ENCODE data around the gene PROCR.
A peak's percentile ranks its signal among the peaks of the same experiment; 100 is the strongest.
"Not testable (repeated sequence)": the region's sequence is repeated elsewhere in the genome, so short reads cannot be mapped to it uniquely, and the experiment has no call there.

The PROCR gene

DNA sequence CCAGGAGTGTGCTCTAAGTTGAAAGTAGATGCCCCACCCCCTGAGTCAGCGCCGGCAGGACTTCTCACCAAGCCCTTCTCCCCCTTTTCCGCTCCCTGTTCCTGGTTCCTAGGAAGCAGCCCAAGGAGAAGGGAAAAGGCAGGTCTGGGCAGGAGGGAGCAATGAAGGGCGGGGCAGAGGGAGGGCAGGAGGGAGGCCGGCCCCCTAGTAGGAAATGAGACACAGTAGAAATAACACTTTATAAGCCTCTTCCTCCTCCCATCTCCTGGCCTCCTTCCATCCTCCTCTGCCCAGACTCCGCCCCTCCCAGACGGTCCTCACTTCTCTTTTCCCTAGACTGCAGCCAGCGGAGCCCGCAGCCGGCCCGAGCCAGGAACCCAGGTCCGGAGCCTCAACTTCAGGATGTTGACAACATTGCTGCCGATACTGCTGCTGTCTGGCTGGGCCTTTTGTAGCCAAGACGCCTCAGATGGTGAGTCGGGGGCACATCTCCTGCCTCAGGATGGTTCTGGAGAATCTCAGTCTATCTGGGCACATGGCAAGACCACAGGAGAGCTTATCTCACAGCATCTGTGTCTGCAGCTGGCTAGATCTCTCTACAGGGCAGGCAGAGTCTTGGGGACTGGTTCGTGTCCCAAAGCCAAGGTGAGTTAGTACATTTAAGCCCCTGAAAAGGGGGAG lies at the start of gene PROCR:
PROCR (plus strand) TSS at position 320 of the 681 bp plus-strand sequence; CDS start at position 403, 83 bp downstream.
- DNase-seq (ENCODE audit: low read depth), result no peak

DNA sequence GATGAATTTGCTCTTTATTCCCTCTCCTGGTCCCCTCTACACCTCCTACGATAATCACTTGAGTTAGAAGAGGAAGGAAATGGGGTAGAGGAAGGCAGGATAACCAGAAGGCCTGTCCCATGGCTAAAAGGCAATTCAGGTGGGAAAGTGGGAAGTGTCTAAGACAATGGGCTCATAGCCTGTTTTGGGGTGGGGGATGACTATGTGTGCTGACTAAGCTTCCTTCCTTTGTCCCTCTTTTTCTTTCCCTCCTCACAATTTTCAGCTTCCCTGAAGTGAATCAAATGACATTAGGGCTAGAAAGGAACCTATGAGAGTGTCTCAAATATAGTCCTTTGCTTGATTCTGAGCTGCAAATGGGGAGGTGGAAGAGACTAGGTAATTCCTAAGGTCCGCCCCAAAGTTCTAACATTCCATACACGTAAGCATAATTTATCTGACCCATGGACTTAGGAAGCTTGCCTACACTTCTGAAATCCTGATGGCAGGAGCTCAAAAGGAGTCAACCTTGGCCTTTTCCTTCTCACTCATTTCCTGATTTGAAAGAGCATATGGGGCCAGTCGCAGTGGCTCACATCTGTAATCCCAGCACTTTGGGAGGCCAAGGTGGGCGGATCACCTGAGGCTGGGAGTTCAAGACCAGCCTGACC lies 49.0 kb upstream of the PROCR start:
- no peak for DNase-seq (ENCODE audit: low read depth)

DNA sequence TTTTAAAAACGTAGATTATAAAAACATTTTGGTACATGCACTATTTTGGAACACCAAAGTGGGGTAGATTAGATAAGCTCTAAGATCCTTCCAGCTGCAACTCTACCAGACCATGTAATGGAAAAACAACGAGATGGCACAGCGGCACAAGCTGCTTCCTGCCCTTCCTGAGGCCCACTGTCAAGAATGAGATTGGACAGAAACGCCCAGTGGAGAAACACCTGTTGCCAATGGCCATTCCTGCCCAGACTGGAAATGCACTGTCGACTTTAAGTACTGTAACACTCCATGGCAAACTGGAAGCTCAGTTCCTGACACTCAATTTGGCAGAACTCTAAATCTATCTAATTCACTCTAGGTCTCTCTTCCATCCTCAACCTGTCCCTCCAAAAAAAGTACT lies 46.1 kb upstream of the PROCR start:
- DNase-seq (ENCODE audit: low read depth), result no peak

DNA sequence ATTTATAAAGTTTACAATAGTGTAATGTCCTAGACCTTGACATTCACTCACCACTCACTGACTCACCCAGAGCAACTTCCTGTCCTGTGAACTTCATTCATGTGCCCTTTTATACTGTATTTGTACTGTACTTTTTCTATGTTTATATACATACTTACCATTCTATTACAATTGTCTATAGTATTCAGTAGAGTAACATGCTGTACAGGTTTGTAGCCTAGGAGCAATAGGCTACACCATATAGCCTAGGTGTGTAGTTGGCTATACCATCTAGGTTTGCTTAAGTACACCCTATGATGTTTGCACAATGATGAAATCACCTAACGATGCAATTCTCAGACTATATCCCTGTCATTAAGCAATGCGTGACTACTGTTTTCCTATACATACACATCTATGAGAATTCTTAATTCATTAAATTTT lies 42.2 kb upstream of the PROCR start:
- DNase-seq (ENCODE audit: low read depth), result no peak

DNA sequence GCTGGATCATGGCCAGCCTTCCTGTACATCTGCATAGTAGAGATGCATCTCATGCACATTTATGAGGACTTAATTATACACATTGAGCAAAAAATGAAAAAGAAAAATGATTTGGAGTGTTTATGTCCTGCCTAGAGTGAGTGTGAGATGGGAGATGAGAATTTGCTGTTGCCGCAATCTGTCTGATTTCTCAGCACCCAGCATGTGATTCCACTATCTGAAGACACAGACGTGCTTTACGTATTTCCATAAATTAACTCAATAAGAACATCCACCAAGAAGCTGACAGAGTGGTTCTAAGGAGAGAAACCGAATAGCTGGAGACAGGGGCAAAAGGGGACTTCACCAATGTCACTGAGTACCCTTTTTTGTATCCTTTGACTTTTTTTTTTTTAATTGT lies 39.9 kb upstream of the PROCR start:
- no peak for DNase-seq (ENCODE audit: low read depth)

DNA sequence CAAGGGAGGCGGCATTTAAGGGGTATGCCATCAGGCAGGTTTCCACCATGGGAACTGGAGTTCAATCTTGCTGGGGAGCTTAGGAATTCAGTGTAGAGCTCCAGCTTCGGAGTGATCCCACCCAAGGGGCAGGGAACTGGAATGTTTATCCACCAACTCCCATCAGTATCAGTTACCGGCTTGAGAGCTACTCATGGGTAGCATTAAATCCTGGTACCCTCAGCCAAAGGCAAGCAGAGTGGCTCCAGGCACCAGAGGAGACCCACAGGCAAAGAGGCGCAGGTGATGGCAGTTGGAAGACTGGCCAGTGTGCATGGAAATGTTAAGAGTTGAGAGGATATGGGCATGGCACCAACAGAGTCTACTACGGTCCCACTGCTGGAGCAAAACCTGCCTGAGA lies 38.8 kb upstream of the PROCR start:
- DNase-seq (ENCODE audit: low read depth), result no peak

DNA sequence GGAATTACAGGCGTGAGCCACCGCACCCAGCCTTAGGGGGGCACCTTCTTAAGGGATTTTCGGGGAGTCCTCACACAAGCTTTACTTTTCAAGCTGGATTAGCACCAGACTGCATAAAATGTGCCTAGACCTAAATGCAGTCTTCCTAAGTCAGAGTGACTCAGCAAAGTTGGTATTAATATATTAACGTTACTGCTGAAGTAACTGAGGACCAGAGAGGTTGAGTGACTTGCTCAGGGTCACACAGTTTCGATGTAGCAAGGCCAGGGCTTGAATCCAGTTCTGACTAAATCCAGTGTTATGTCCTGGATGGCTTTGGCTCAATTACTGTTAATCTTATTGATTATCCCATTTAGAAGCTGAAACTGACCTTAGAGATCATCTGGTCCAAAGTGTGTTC lies 38.1 kb upstream of the PROCR start:
- DNase-seq (ENCODE audit: low read depth), result no peak

DNA sequence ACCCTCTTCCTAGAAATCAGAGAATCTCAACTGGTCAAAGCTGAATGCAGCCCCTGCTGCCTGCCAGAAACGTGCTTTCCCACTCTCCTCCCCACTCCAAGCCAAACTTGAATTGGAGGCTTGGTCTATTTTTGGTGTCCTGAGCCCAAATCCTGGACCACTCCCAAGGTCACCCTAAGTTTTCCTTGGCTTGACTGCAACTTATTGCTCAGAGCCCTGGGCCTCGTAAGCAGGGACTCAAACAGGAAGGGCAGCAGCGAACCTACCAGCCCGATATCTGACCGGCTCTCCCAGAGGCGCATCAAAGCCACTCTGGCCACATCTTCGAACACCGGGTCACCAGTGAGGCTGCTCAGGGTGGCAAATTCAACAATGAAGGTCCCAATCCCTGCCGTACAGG lies 37.4 kb upstream of the PROCR start:
- DNase-seq (ENCODE audit: low read depth), result no peak

DNA sequence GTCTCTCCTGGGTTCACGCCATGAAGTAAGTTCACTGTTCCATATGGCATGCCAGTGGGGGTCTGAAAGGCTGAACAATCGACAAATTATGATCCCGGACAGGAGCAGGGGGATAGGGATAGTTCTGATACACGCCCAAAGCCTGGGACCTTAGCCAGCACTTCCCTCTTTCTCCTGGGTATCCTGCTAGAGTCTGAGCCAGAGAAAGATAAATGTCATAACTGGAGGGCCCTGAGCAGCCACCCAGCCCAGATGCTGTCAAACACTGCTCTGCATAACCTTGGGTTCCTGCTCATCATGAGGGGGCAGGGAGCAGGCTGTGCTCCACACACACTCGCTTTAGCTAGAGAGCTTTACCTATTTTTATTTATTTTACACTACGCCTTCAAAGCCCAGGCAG lies 37.0 kb upstream of the PROCR start:
- no peak for DNase-seq (ENCODE audit: low read depth)

DNA sequence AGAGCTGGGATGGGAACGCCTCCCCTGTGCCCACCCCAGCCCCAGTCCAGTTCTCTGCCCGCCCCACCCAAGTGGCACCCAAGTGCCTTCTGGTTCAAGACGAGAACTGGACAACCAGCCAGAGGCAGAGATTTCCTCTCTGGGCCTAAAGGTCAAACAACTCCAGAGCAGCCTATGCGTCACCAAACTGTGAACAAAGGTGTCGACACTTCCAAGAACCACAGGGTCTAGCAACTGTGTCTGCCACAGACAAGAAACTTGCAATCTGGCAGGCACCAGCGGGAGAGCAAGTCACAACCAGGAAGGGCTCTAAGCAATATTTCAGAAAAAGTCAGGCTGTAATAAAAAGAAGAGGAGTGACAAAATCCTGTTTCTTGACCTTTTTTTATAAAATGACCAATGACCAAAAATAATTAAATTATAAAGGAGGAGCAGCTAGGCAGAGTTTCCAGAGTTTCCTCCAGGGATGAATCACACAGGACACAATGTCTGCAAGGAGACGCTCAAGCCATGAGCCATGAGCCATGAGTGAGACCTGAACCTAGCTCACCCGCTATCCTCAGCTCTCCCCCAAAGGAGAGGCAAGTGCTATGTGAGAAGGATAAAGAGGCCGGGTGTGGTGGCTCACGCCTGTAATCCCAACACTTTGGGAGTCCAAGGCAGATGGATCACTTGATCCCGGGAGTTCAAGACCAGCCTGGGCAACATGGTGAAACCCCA lies 35.8 kb upstream of the PROCR start:
- no peak for DNase-seq (ENCODE audit: low read depth)

DNA sequence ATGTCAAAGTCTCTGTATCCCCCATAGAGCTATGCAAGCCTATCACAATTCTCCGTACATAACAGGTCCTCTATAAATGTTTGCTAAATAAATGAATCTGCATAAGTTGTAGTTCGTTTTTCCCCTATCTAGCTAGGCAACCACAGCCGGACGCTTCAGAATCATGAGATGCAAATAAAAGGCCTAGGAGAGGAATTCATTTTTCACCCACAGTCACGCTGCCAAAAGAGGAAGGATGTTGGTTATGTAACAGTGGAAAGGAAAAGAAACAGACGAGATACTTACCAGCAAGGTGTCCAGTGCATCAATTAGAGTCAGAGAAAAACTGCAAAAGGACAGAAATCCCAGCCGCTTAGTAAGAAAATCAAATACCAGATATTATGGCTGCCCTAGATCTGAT lies 27.2 kb upstream of the PROCR start:
- no peak for DNase-seq (ENCODE audit: low read depth)

DNA sequence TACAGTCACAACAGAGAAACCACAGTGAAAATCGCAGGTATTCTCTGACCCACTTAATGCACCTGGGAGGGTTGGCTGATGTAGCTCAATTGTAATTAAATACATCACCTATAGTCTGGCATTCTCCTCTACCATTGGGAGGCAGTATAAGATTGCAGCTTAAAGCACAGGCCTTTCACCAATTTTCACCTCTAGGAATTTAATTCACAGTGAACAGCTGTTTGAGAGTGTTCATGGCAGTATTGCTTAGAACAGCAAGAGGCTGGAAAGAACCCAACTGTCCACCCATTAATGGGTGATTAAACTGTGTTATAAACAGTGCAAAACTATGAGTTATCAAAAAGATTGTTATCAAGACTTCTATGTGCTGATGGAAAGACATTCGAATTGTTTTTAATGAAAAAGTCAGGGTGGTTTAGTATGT lies 26.7 kb upstream of the PROCR start:
- DNase-seq (ENCODE audit: low read depth), result no peak

DNA sequence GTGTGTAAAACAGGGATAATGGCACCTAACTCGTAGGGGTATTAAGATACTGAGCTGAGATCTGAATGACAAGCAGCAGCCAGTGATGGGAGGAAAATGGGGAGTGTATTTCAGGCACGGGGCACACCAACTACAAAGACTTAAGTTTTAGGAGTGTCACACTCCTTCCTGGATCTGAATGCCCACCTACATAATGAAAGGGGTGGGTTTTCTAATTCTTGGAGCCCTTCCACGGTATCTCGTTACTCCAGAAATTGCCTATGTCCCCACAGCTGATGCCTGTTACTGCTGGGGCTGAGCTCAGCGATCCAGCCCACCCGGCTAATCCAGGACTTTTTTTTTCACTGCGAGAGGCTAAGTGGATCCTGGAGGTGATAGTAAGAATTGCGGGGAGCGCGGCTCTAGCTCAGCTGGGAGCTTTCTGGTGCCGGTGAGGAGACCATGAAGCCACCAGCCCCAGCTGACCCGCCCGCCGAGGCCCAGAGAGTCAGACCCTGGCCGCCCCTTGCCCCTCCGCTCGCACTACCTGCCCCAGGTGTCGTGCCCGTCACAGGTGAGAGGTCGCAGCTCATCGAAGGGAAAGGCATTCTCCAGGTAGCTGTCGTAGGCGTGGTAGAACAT lies 25.5 kb upstream of the PROCR start:
- DNase-seq (ENCODE audit: low read depth), result no peak

DNA sequence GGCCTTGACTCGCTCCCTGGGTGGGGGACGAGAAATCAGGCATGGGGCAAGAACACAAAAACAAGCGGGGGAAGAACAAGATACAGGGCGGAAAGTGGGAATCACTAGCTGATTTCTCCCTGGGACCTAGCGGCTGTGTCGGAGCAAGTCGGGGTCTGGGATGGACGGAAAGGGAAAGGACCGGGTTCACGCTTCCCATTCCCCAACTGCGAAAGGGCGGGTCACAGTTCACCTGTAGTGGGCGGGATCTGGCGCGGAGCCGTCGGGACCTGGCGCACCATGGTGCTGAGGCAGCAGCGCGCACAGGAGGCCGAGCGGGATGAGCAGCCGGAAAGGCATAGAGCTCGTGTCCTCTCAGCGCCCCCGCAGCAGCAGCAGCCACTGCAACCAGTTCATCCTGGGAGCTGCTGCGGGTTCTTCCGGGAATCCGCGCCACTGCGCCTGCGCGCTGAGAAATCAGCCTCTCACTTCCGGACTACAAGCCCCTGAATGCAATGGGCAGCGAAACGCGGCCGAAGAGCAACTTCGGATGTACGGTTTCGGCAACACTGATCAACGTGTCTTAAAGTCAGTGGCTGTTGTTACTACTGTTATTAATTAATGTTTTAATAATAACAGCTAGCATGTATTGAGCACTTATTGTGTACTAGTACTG lies 24.8 kb upstream of the PROCR start, which contains the start of gene EDEM2:
EDEM2 (minus strand) TSS at position 417 of the 655 bp plus-strand sequence; CDS start at position 339, 78 bp downstream.
- peak; percentile 90 for DNase-seq (ENCODE audit: low read depth)

DNA sequence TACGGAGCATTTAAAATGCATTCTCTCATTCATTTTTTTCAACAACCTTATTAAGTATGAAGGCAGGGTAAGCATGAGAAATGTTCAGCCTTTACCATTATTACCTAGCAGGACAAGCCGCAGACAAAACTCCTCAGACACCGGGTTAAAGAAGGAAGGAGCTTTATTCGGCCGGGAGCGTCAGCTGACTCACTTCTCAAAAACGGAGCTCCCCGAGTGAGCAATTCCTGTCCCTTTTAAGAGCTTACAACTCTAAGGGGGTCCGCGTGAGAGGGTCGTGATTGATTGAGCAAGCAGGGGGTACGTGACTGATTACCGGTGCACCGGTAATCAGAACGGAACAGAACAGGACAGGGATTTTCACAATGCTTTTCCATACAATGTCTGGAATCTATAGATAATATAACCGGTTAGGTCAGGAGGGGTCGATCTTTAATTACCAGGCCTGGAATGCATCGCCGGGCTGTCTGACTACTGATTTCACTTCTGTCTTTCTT lies 24.2 kb upstream of the PROCR start:
- DNase-seq (ENCODE audit: low read depth), result not testable (repeated sequence)

DNA sequence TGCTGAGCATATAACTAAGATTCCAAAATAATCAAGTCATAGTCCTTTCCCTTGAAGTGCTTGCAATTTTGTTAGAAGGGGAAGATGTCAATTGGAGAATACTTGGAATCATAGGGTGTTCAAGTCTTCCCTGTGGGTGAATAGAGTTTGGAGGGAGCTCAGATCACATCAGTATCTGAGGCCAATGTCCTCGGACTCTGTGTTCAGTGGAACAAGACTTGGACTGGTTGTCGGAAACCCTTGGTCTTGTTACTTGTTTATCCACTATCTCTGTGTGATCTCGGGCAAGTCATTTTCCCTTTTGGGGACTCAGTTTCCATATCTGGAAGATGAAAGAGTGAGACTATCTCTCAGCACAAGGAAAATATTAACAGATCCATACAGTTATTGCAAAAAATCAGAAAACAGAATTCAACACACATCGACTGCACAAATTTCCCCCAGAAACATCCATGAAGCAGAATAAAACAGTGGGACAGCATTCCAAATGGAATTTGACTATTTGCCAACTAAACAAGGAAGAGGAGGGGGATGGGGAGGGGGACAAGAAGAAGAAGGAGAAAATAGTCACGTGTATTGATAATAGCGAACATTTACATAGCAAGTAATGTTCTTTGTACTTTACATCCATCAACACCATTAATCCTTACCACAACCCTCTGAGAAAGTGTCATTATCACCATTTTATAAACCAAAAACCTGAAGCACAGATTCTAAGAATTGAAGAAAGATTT lies 20.9 kb upstream of the PROCR start:
- DNase-seq (ENCODE audit: low read depth), result no peak

DNA sequence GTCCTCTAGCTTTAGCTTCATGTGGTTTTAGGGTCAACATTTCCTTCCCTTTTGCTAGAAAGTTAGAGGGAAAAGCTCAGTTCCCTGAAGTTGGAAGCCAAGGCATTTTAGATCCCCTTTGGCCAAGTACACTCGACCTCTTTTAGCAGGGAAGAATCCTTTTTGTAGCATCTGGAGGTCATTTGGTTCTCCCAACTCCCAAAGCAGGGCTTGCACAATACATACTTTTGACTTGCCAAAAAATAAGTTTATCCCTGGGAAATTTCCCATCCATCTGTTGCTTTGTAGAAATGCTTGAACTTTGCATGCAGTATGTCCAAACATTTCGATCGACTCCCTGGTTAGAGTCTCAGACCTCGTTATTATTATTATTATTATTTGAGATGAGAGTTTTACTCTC lies 20.1 kb upstream of the PROCR start:
- no peak for DNase-seq (ENCODE audit: low read depth)

DNA sequence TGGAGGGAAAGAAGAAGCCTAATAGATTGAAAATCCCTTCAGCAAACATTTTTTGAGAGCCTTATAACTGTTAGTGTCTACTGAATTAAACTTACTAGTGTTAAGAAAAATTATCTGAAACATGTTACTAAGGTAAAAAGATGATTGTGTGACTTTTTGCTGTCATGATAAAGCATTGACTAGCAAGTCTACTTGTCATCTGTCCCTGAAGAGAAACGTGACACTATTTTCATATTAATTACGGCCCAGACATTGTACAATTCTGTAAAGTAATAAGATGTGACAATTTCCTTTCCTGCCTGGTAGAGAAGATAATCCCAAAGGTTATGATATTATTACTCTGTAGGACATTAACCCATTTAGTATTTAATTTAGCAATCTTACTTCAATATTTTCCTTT lies 15.9 kb upstream of the PROCR start:
- no peak for DNase-seq (ENCODE audit: low read depth)

DNA sequence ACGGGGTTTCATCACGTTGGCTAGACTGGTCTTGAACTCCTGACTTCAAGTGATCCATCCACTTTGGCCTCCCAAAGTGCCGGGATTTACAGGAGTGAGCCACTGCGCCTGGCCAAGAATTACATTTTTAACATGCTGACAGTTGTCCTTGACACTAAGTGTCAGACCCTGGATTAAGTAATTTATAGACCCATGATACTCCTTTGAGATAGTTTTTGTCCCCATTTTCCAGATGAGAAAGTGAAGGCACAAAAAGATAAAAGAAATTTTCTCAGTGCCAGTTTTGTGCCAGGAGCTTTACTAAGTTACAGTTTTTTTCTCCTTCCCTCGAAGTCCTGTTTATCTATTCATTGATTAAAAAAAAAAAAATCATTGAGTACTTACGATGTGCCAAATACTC lies 14.9 kb upstream of the PROCR start:
- DNase-seq (ENCODE audit: low read depth), result no peak

DNA sequence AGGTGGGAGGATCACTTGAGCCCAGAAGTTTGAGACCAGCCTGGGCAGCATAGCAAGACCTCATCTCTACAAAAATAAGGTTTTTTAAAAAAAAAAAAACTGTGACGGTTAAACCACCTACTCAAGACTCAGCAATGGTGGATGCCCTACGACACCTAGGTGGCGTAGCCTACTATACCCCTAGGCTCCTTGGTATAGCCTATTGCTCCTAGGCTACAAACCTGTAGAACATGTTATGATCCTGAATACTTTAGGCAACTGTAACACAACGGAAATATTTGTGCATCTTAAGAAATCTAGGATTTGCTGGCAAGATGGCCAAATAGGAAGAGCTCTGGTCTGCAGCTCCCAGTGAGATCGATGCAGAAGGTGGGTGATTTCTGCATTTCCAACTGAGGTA lies 11.5 kb upstream of the PROCR start:
- DNase-seq (ENCODE audit: low read depth), result not testable (repeated sequence)

DNA sequence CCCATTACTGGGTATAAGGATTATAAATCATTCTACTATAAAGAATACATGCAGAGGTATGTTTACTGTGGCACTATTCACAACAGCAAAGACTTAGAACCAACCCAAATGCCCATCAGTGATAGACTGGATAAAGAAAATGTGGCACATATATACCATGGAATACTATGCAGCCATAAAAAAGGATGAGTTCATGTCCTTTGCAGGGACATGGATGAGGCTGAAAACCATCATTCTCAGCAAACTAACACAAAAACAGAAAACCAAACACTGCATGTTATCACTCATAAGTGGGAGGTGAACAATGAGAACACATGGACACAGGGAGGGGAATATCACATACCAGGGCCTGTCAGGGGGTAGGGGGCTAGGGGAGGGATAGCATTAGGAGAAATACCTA lies 7.3 kb upstream of the PROCR start:
- DNase-seq (ENCODE audit: low read depth), result not testable (repeated sequence)
